HG02588 (cell line): ENCODE measurements around the gene SLC7A6.

Experiments
- ATAC-seq: cut with Tn5 transposase; IDR thresholded peaks from one replicate; pipeline ENCODE4 v1.9.1; 2021; ENCODE audit warnings: mild to moderate bottlenecking, moderate library complexity; ENCODE audit not compliant: unreplicated experiment

Gene SLC7A6

GRCh38 chr16:68253721-68254120, 10.6 kb upstream of the SLC7A6 start:
- ATAC-seq: no peak

GRCh38 chr16:68255712-68256111, 8.6 kb upstream of the SLC7A6 start:
- no peak for ATAC-seq

GRCh38 chr16:68257251-68257905, 6.9 kb upstream of the SLC7A6 start:
- ATAC-seq: no peak

GRCh38 chr16:68257906-68258800, 6.2 kb upstream of the SLC7A6 start:
- no peak for ATAC-seq

- no peak for ATAC-seq
These were observed 5.1 kb upstream of the SLC7A6 start for GRCh38 chr16:68259007-68259825.

- peak; percentile 1 for ATAC-seq
These were observed 683 bp upstream of the SLC7A6 start for GRCh38 chr16:68263559-68264127.

- ATAC-seq: peak; percentile 7
These were observed 973 bp downstream of the SLC7A6 start for GRCh38 chr16:68265078-68265920.

- ATAC-seq: no peak
These were observed 3.5 kb downstream of the SLC7A6 start for GRCh38 chr16:68267612-68268405.

GRCh38 chr16:68269793-68270192, 5.5 kb downstream of the SLC7A6 start:
- no peak for ATAC-seq

GRCh38 chr16:68270353-68270752, 6.0 kb downstream of the SLC7A6 start:
- ATAC-seq: no peak

- no peak for ATAC-seq
These were observed 8.3 kb downstream of the SLC7A6 start for GRCh38 chr16:68272507-68273209.

- no peak for ATAC-seq
These were observed 9.1 kb downstream of the SLC7A6 start for GRCh38 chr16:68273459-68273858.

- ATAC-seq: no peak
These were observed 9.6 kb downstream of the SLC7A6 start for GRCh38 chr16:68273896-68274295.

- no peak for ATAC-seq
These were observed 10.1 kb downstream of the SLC7A6 start for GRCh38 chr16:68274441-68274840.

GRCh38 chr16:68275611-68276191, 11.4 kb downstream of the SLC7A6 start:
- no peak for ATAC-seq

GRCh38 chr16:68276223-68276622, 11.9 kb downstream of the SLC7A6 start:
- ATAC-seq: no peak

GRCh38 chr16:68279726-68280558, 15.6 kb downstream of the SLC7A6 start:
- no peak for ATAC-seq
